ENCODE results near the gene DDAH1.

GRCh38 chr1:85480566-85480965 is 15.6 kb upstream of the DDAH1 start:
- TF ChIP-seq POLR2A (IDR thresholded peaks at IDR 0.05; ENCODE audit: low read depth, low read length) (no peak), CTCF (conservative IDR thresholded peaks at IDR 0.05; ENCODE audit: low read depth, low read length) (no peak), FOS (IDR thresholded peaks at IDR 0.05; ENCODE audit: low read depth, low read length) (no peak), CEBPB (IDR thresholded peaks at IDR 0.05; ENCODE audit: low read depth, low read length) (no peak), RAD21 (IDR thresholded peaks at IDR 0.05; ENCODE audit: low read length) (no peak), USF2 (IDR thresholded peaks at IDR 0.05; ENCODE audit: low read depth, low read length) (no peak)
